H9 (cell line): ENCODE results near the gene HAUS7. TPM values are rescaled to one million over a fixed set of nuclear protein-coding genes. Genes with fewer than 3 reads are reported as not detected.

Experiments used
- DNase-seq: peaks from one replicate; pipeline ENCODE4 v3.0.0-alpha.2; 2017
- H2AFZ ChIP-seq: one replicate; pipeline ENCODE4 v1.6.1; 2013; ENCODE audit warnings: mild to moderate bottlenecking, low read length, control low read depth, moderate library complexity
- H2AK5ac ChIP-seq: 2 replicates; pipeline ENCODE4 v1.6.1; 2013; ENCODE audit warnings: low read length, control low read depth, mixed read lengths; ENCODE audit not compliant: insufficient read length
- H2BK120ac ChIP-seq: one replicate; pipeline ENCODE4 v1.6.1; 2013; ENCODE audit warnings: low read depth, mild to moderate bottlenecking, low read length, control low read depth, inconsistent platforms; ENCODE audit not compliant: poor library complexity, severe bottlenecking
- H2BK12ac ChIP-seq: 2 replicates; pipeline ENCODE4 v1.6.1; 2013; ENCODE audit warnings: low read length, control low read depth, mixed read lengths, low read depth; ENCODE audit not compliant: insufficient read length
- H2BK15ac ChIP-seq: 2 replicates; pipeline ENCODE4 v1.6.1; 2013; ENCODE audit warnings: low read depth, low read length, control low read depth
- H2BK20ac ChIP-seq: one replicate; pipeline ENCODE4 v1.6.1; 2013; ENCODE audit warnings: low read depth, mild to moderate bottlenecking, low read length, control low read depth, inconsistent platforms; ENCODE audit not compliant: poor library complexity, severe bottlenecking
- H2BK5ac ChIP-seq: 2 replicates; pipeline ENCODE4 v1.6.1; 2013; ENCODE audit warnings: low read length, control low read depth, mixed read lengths; ENCODE audit not compliant: insufficient read length
- H3K14ac ChIP-seq: 2 replicates; pipeline ENCODE4 v1.6.1; 2013; ENCODE audit warnings: low read length, control low read depth; ENCODE audit not compliant: insufficient read depth
- H3K18ac ChIP-seq: 2 replicates; pipeline ENCODE4 v1.6.1; 2013; ENCODE audit warnings: low read depth, mild to moderate bottlenecking, mixed read lengths, low read length, control low read depth; ENCODE audit not compliant: insufficient read length
- H3K23ac ChIP-seq: 2 replicates; pipeline ENCODE4 v1.6.1; 2013; ENCODE audit warnings: low read length, control low read depth, mixed read lengths, low read depth; ENCODE audit not compliant: insufficient read length
- H3K23me2 ChIP-seq: 2 replicates; pipeline ENCODE4 v1.6.1; 2013; ENCODE audit warnings: low read depth, mild to moderate bottlenecking, mixed read lengths, low read length, control low read depth; ENCODE audit not compliant: insufficient read length, poor library complexity, severe bottlenecking
- H3K27ac ChIP-seq: 2 replicates; pipeline ENCODE4 v1.5.1; 2013; ENCODE audit warnings: low read length, control low read depth, mixed read lengths, low read depth; ENCODE audit not compliant: insufficient read length
- H3K27me3 ChIP-seq: 2 replicates; pipeline ENCODE4 v1.6.1; 2013; ENCODE audit warnings: low read length, control low read depth, inconsistent platforms; ENCODE audit not compliant: insufficient read depth
- H3K4ac ChIP-seq: 2 replicates; pipeline ENCODE4 v1.6.1; 2013; ENCODE audit warnings: low read depth, mild to moderate bottlenecking, control low read depth, inconsistent platforms, low read length, moderate library complexity
- H3K4me1 ChIP-seq: 2 replicates; pipeline ENCODE4 v1.6.1; 2013; ENCODE audit warnings: low read length, control low read depth, inconsistent platforms; ENCODE audit not compliant: insufficient read depth
- H3K4me2 ChIP-seq: 2 replicates; pipeline ENCODE4 v1.6.1; 2013; ENCODE audit warnings: low read length, control low read depth, mixed read lengths; ENCODE audit not compliant: insufficient read length, insufficient read depth
- H3K56ac ChIP-seq: 2 replicates; pipeline ENCODE4 v1.6.1; 2013; ENCODE audit warnings: low read depth, mild to moderate bottlenecking, mixed read lengths, low read length, control low read depth; ENCODE audit not compliant: insufficient read length
- H3K79me1 ChIP-seq: 2 replicates; pipeline ENCODE4 v1.6.1; 2013; ENCODE audit warnings: low read depth, mild to moderate bottlenecking, moderate library complexity, low read length, control low read depth, inconsistent platforms; ENCODE audit not compliant: insufficient read depth, poor library complexity, severe bottlenecking
- H3K79me2 ChIP-seq: 2 replicates; pipeline ENCODE4 v1.6.1; 2013; ENCODE audit warnings: low read length, control low read depth, inconsistent platforms; ENCODE audit not compliant: insufficient read depth
- H3K9ac ChIP-seq: 2 replicates; pipeline ENCODE4 v1.6.1; 2013; ENCODE audit warnings: low read length, control low read depth, mixed read lengths; ENCODE audit not compliant: insufficient read length; ENCODE audit errors: extremely low read depth
- H3K9me3 ChIP-seq: one replicate; pipeline ENCODE4 v1.6.1; 2013; ENCODE audit warnings: low read depth, low read length, inconsistent platforms; ENCODE audit not compliant: control insufficient read depth
- H3T11ph ChIP-seq: one replicate; pipeline ENCODE4 v1.6.1; 2013; ENCODE audit warnings: mild to moderate bottlenecking, low read length, control low read depth, inconsistent platforms
- H4K20me1 ChIP-seq: one replicate; pipeline ENCODE4 v1.6.1; 2013; ENCODE audit not compliant: control insufficient read depth, insufficient read length, insufficient read depth
- H4K5ac ChIP-seq: 2 replicates; pipeline ENCODE4 v1.6.1; 2013; ENCODE audit warnings: low read depth, mild to moderate bottlenecking, mixed read lengths, low read length, control low read depth; ENCODE audit not compliant: insufficient read length
- H4K8ac ChIP-seq: replicated peaks from 2 replicates; pipeline ENCODE4 v1.6.1; 2013; ENCODE audit warnings: low read length, control low read depth, mixed read lengths, low read depth; ENCODE audit not compliant: insufficient read length
- H4K91ac ChIP-seq: 2 replicates; pipeline ENCODE4 v1.6.1; 2013; ENCODE audit warnings: low read depth, mild to moderate bottlenecking, moderate library complexity, mixed read lengths, low read length, control low read depth; ENCODE audit not compliant: insufficient read length
- H3K27ac Mint-ChIP-seq, 3 experiments: 2 replicates in 2 of 3; 3 replicates in 1 of 3; pipeline ENCODE4 v1.8.0; 2020 to 2021; ENCODE audit warnings: mixed read lengths in 3 of 3, mild to moderate bottlenecking in 1 of 3, moderate library complexity in 1 of 3
- H3K27me3 Mint-ChIP-seq: 2 replicates; pipeline ENCODE4 v1.8.0; 2021; ENCODE audit warnings: low read depth, mild to moderate bottlenecking, moderate library complexity, mixed read lengths
- H3K36me3 Mint-ChIP-seq, 3 experiments: 2 replicates in 2 of 3; 3 replicates in 1 of 3; pipeline ENCODE4 v1.8.0; 2020 to 2021; ENCODE audit warnings: low read depth in 3 of 3, mixed read lengths in 3 of 3; ENCODE audit not compliant: insufficient read depth in 1 of 3
- H3K4me1 Mint-ChIP-seq, 2 experiments: 2 replicates each; pipeline ENCODE4 v1.8.0; 2020; ENCODE audit warnings: mixed read lengths in 2 of 2
- H3K4me3 Mint-ChIP-seq, 2 experiments: 2 replicates in 1 of 2; 3 replicates in 1 of 2; pipeline ENCODE4 v1.8.0; 2020 to 2021; ENCODE audit warnings: mild to moderate bottlenecking in 2 of 2, mixed read lengths in 2 of 2, moderate library complexity in 1 of 2
- H3K9me3 Mint-ChIP-seq, 2 experiments: 2 replicates in 1 of 2; 3 replicates in 1 of 2; pipeline ENCODE4 v1.8.0; 2020; ENCODE audit warnings: mild to moderate bottlenecking in 2 of 2, mixed read lengths in 2 of 2, moderate library complexity in 1 of 2
- CTCF ChIP-seq: fragments of 200-600 bp; sonication (generic); conservative IDR thresholded peaks from 3 replicates; pipeline ENCODE4 v1.8.0; 2021; ENCODE audit warnings: antibody characterized with exemption, mild to moderate bottlenecking
- WGBS: extraction: QIAGEN DNeasy Blood & Tissue Kit; methylation state at CpG from one replicate; pipeline ENCODE4 v1.1.7; 2013; ENCODE audit warnings: missing lambda C conversion rate, low lambda C conversion rate, mixed read lengths; ENCODE audit not compliant: insufficient read length; ENCODE audit errors: extremely low coverage; 5-methylcytosine and 5-hydroxymethylcytosine counted together
- total RNA-seq: library from RNA; stranded (reverse); gene quantifications from 2 replicates; pipeline ENCODE4 v1.2.1, GENCODE V29; 2021

The HAUS7 gene
- total RNA-seq, 1 experiment from 2014 or later: 45.3 TPM

- Histone ChIP-seq H3K27ac (no peak overlapping the region), H2BK15ac (no peak overlapping the region), H3T11ph (no peak overlapping the region), H2BK120ac (no peak overlapping the region), H3K14ac (no peak overlapping the region), H2BK5ac (no peak overlapping the region), H3K79me1 (no peaks in the 10 kb centered on the region), H3K27me3 (no peaks in the 10 kb centered on the region), H3K23ac (no peak overlapping the region), H2AK5ac (no peak overlapping the region), H4K20me1 (no peaks in the 10 kb centered on the region), H2AFZ (no peak overlapping the region), H2BK20ac (no peak overlapping the region), H3K9me3 (peaks cover 14% of the 10 kb centered on the region), H3K79me2 (no peaks in the 10 kb centered on the region), H2BK12ac (no peak overlapping the region), H3K23me2 (no peaks in the 10 kb centered on the region), H3K4me2 (no peak overlapping the region), H3K4ac (no peak overlapping the region), H3K18ac (no peak overlapping the region), H3K9ac (no peak overlapping the region), H3K4me1 (no peaks in the 10 kb centered on the region), H4K91ac (no peak overlapping the region), H3K56ac (no peak overlapping the region), H4K8ac (no peak overlapping the region), H4K5ac (no peak overlapping the region)
- Mint-ChIP-seq H3K4me1 (peaks cover 0 to 2% of the 10 kb centered on the region in 2 experiments; a peak in 1 of 4 replicates), H3K9me3 (peaks cover 36 to 50% of the 10 kb centered on the region in 2 experiments), H3K4me3 (no peak overlapping the region), H3K27me3 (peaks cover 8% of the 10 kb centered on the region), H3K36me3 (peaks cover 6 to 8% (median 7%) of the 10 kb centered on the region in 3 experiments; a peak in 5 of 7 replicates), H3K27ac (no peak overlapping the region)
- DNase-seq: no peak
- no CpG with 5 or more reads among the region's 15 CpGs for WGBS
- no peak for TF ChIP-seq CTCF
Measured at GRCh38 chrX:153499341-153499740, 29.0 kb upstream of the HAUS7 start.
